K562 (cell line): ENCODE measurements around the gene KCNK10. TPM values are rescaled to one million over a fixed set of nuclear protein-coding genes. Genes with fewer than 3 reads are reported as not detected.

Source experiments
- ATAC-seq: fragments of 200-7000 bp; cut with Tn5 transposase; 3 replicates; pipeline ENCODE4 v1.9.1; 2020; ENCODE audit warnings: moderate library complexity
- BruUV-seq: library from RNA; stranded (reverse); fragments of 400-500 nt; replicated peaks from 2 replicates; lab custom pipeline; 2021; lab: Mats Ljungman, UMichigan
- CTCF ChIA-PET: fragments of 300-600 bp; formaldehyde crosslinking; extraction: SDS; loops from one replicate; lab custom pipeline; 2021; ENCODE audit warnings: low intra/inter-chr PET ratio; lab: Yijun Ruan, JAX
- POLR2A ChIA-PET: fragments of 300-600, 350-650 bp; sonication (Branson Sonifier 250); formaldehyde crosslinking; extraction: SDS; loops from one replicate; lab custom pipeline; 2021; ENCODE audit warnings: antibody characterized with exemption, inconsistent platforms; lab: Yijun Ruan, JAX
- DNase-seq, 4 experiments: peaks; one replicate each; pipeline versions ENCODE4 v3.0.0 to v3.0.0-alpha.2; 2011 to 2018; ENCODE audit warnings: low spot score in 3 of 4, mixed read lengths in 3 of 4; ENCODE audit errors: extremely low read depth in 1 of 4
- FAIRE-seq: peaks from 2 replicates; lab custom pipeline; 2011; peaks lifted over from hg19 to GRCh38; lab: Jason Lieb, UNC
- H2AFZ ChIP-seq: 2 replicates; pipeline ENCODE4 v1.6.0; 2011; ENCODE audit warnings: low read depth, low read length, control low read depth, inconsistent platforms
- H3K27ac ChIP-seq: fragments of 200-600 bp; 3 replicates; pipeline ENCODE4 v1.8.0; 2011; ENCODE audit warnings: low read depth, mild to moderate bottlenecking, control low read depth, inconsistent platforms, low read length, moderate library complexity, mixed read lengths; ENCODE audit errors: extremely low read depth
- H3K27me3 ChIP-seq, 2 experiments: fragments of 300-600 bp in 1 of 2; 2 replicates in 1 of 2; 3 replicates in 1 of 2; pipeline versions ENCODE4 v1.6.0 to v1.8.0; 2011; ENCODE audit warnings: inconsistent platforms in 2 of 2, low read length in 2 of 2, mild to moderate bottlenecking in 1 of 2, mixed read lengths in 1 of 2, moderate library complexity in 1 of 2; ENCODE audit not compliant: control insufficient read depth in 2 of 2, insufficient read depth in 2 of 2
- H3K36me3 ChIP-seq: fragments of 300-600 bp; 3 replicates; pipeline ENCODE4 v1.8.0; 2011; ENCODE audit warnings: mild to moderate bottlenecking, low read length, inconsistent platforms; ENCODE audit not compliant: control insufficient read depth, insufficient read depth
- H3K4me1 ChIP-seq, 2 experiments: fragments of 200-600 bp in 1 of 2; replicated peaks in 1 of 2; 2 replicates in 1 of 2; 3 replicates in 1 of 2; pipeline versions ENCODE4 v1.5.1 to v1.8.0; 2011; ENCODE audit warnings: inconsistent platforms in 2 of 2, low read length in 2 of 2, mild to moderate bottlenecking in 1 of 2, mixed read lengths in 1 of 2, moderate library complexity in 1 of 2; ENCODE audit not compliant: control insufficient read depth in 2 of 2, insufficient read depth in 2 of 2
- H3K4me2 ChIP-seq: 2 replicates; pipeline ENCODE4 v1.6.1; 2011; ENCODE audit warnings: low read length, control low read depth, inconsistent platforms, mixed read lengths; ENCODE audit not compliant: insufficient read depth
- H3K4me3 ChIP-seq: fragments of 200-600 bp; sonication (generic), shearing (Covaris generic); 2 replicates; pipeline ENCODE4 v1.5.1; 2016; ENCODE audit warnings: control low read depth, inconsistent platforms
- H3K79me2 ChIP-seq: fragments of 200-600 bp; 3 replicates; pipeline ENCODE4 v1.8.0; 2011; ENCODE audit warnings: low read length, inconsistent platforms; ENCODE audit not compliant: control insufficient read depth, insufficient read depth
- H3K9ac ChIP-seq, 2 experiments: 2 replicates each; pipeline versions ENCODE4 v1.6.0 to v1.6.1; 2011; ENCODE audit warnings: low read depth in 2 of 2, low read length in 2 of 2, control low read depth in 1 of 2, inconsistent platforms in 1 of 2, mild to moderate bottlenecking in 1 of 2, mixed read lengths in 1 of 2; ENCODE audit not compliant: insufficient read depth in 1 of 2
- H3K9me1 ChIP-seq: one replicate; pipeline ENCODE4 v1.6.0; 2011; ENCODE audit warnings: inconsistent platforms, mild to moderate bottlenecking, low read length, moderate library complexity; ENCODE audit not compliant: control insufficient read depth, insufficient read depth
- H3K9me3 ChIP-seq: replicated peaks from 2 replicates; pipeline ENCODE4 v1.5.1; 2011; ENCODE audit warnings: low read depth, low read length, inconsistent platforms; ENCODE audit not compliant: control insufficient read depth, insufficient read depth
- H4K20me1 ChIP-seq: replicated peaks from 2 replicates; pipeline ENCODE4 v1.6.1; 2011; ENCODE audit warnings: low read length, inconsistent platforms, mixed read lengths; ENCODE audit not compliant: control insufficient read depth, insufficient read depth
- CEBPG ChIP-seq, 3 experiments: fragments of 200-800 bp in 1 of 3; sonication (Bioruptor generic) in 1 of 3; sonication (generic) in 1 of 3; formaldehyde crosslinking in 1 of 3; IDR thresholded peaks in 2 of 3; conservative IDR thresholded peaks in 1 of 3; 2 replicates each; pipeline versions ENCODE4 v1.6.1 to v1.8.0; 2016 to 2022; ENCODE audit warnings: missing compliant biosample characterization in 2 of 3, missing genetic modification characterization in 2 of 3, mild to moderate bottlenecking in 1 of 3, missing genetic modification reagents in 1 of 3
- GATA2 ChIP-seq: sonication (generic); formaldehyde crosslinking; IDR thresholded peaks from 2 replicates; pipeline ENCODE4 v1.4.0; 2020; ENCODE audit warnings: mild to moderate bottlenecking, missing genetic modification reagents
- KLF1 ChIP-seq: fragments of 450-650 bp; IDR thresholded peaks from 2 replicates; pipeline ENCODE4 v1.6.1; 2016; ENCODE audit warnings: missing genetic modification characterization, missing compliant biosample characterization
- MXD1 ChIP-seq: fragments of 250-450 bp; sonication (Bioruptor Pico); IDR thresholded peaks from 2 replicates; pipeline ENCODE4 v1.8.0; 2021; ENCODE audit warnings: borderline replicate concordance, mild to moderate bottlenecking, moderate library complexity; ENCODE audit not compliant: poor library complexity, severe bottlenecking
- OTX1 ChIP-seq: fragments of 450-650 bp; formaldehyde crosslinking; IDR thresholded peaks from 2 replicates; pipeline ENCODE4 v1.4.0; 2022; ENCODE audit warnings: mild to moderate bottlenecking
- YBX1 ChIP-seq: fragments of 450-650 bp; IDR thresholded peaks from 2 replicates; pipeline ENCODE4 v1.7.1; 2016; ENCODE audit warnings: mild to moderate bottlenecking
- ZBTB7A ChIP-seq: IDR thresholded peaks from 2 replicates; pipeline ENCODE4 v1.6.1; 2011; ENCODE audit warnings: low read depth, mild to moderate bottlenecking, low read length, moderate library complexity, borderline replicate concordance; ENCODE audit not compliant: control insufficient read depth
- ZNF655 ChIP-seq: fragments of 250-450 bp; sonication (Bioruptor Pico); IDR thresholded peaks from 2 replicates; pipeline ENCODE4 v1.5.0; 2021
- WGBS: fragments of 100-300 bp; shearing (Covaris generic); methylation state at CpG from one replicate; pipeline ENCODE4 v1.1.6; 2016; ENCODE audit warnings: low coverage, mixed read lengths; ENCODE audit not compliant: insufficient coverage; ENCODE audit errors: missing lambda C conversion rate; 5-methylcytosine and 5-hydroxymethylcytosine counted together
- in situ Hi-C: fragments of 300-500 bp; cut with MboI; formaldehyde crosslinking; loops from 4 replicates; pipeline ENCODE4 v1.15.0; 2018; ENCODE audit warnings: inconsistent platforms, mixed read lengths
- intact Hi-C: fragments of 100-400 bp; cut with micrococcal nuclease; formaldehyde crosslinking; loops from 2 replicates; pipeline ENCODE4 v1.14.2; 2022
- polyA plus RNA-seq, 8 experiments: library from polyadenylated mRNA; depleted of rRNA in 4 of 8; stranded (reverse) in 5 of 8; unstranded in 3 of 8; fragments of >200 nt; fragmentation: Nextera tagmentation in 2 of 8; fragmentation: Illumina TruSeq in 1 of 8; extraction: Ambion mirVana in 2 of 8; extraction: Trizol in 1 of 8; gene quantifications; 2 replicates each; pipeline versions ENCODE4 v1.2.1 to v1.2.3, GENCODE V29; 2011 to 2014; ENCODE audit warnings: inconsistent platforms in 1 of 8, missing spikeins in 1 of 8
- total RNA-seq, 7 experiments: library from RNA; depleted of rRNA in 6 of 7; stranded (reverse); fragments of >200 nt in 6 of 7; fragmentation: Illumina TruSeq in 2 of 7; extraction: Trizol in 2 of 7; gene quantifications; 2 replicates each; pipeline versions ENCODE4 v1.2.1 to v1.2.3, GENCODE V29; 2011 to 2021; ENCODE audit warnings: low replicate concordance in 1 of 7
- TF ChIP-seq, protein P1 (sequence below): fragments of 250-450 bp; sonication (Bioruptor Pico); IDR thresholded peaks from 2 replicates; pipeline ENCODE4 v1.8.0; 2022; ENCODE audit warnings: inconsistent platforms, mild to moderate bottlenecking, moderate library complexity, borderline replicate concordance
- TF ChIP-seq, protein P2 (sequence below), 2 experiments: fragments of 450-650 bp; IDR thresholded peaks; 2 replicates each; pipeline ENCODE4 v1.6.1; 2016; ENCODE audit warnings: mild to moderate bottlenecking in 2 of 2, borderline replicate concordance in 1 of 2, low read depth in 1 of 2, moderate library complexity in 1 of 2

KCNK10 gene
- total and polyA plus RNA-seq, 9 of the 15 experiments (the other 6 are each of a cell fraction or from before 2014, with no cell fraction given), result not detected

GRCh38 chr14:88369496-88369895 is 46.4 kb upstream of the KCNK10 start:
- FAIRE-seq (no peak), ATAC-seq (no peak), DNase-seq (no peak)
- Histone ChIP-seq H3K79me2 (no peaks in the 10 kb centered on the region), H3K4me1 (no peaks in the 10 kb centered on the region), H3K27me3 (no peaks in the 10 kb centered on the region), H3K9me3 (no peaks in the 10 kb centered on the region), H3K4me2 (no peak overlapping the region), H3K9me1 (no peaks in the 10 kb centered on the region), H2AFZ (no peak overlapping the region), H4K20me1 (no peaks in the 10 kb centered on the region), H3K4me3 (no peak overlapping the region), H3K9ac (no peak overlapping the region), H3K36me3 (no peaks in the 10 kb centered on the region), H3K27ac (no peak overlapping the region)
- in situ Hi-C loops (no loop called here), intact Hi-C loops (no loop called here)
- 0% methylated on average over 1 of the region's 1 CpG for WGBS
- CTCF ChIA-PET, result no interaction called here
- no TSS peak for BruUV-seq
- POLR2A ChIA-PET, result no interaction called here
- TF ChIP-seq YBX1, result no peak
- TF ChIP-seq, protein P1, sequence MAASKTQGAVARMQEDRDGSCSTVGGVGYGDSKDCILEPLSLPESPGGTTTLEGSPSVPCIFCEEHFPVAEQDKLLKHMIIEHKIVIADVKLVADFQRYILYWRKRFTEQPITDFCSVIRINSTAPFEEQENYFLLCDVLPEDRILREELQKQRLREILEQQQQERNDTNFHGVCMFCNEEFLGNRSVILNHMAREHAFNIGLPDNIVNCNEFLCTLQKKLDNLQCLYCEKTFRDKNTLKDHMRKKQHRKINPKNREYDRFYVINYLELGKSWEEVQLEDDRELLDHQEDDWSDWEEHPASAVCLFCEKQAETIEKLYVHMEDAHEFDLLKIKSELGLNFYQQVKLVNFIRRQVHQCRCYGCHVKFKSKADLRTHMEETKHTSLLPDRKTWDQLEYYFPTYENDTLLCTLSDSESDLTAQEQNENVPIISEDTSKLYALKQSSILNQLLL (CRISPR knock-in tag), result no peak
- TF ChIP-seq ZBTB7A, result no peak
- no peak for TF ChIP-seq ZNF655
- no peak for TF ChIP-seq GATA2 (CRISPR knock-in tag)
- TF ChIP-seq, protein P2, sequence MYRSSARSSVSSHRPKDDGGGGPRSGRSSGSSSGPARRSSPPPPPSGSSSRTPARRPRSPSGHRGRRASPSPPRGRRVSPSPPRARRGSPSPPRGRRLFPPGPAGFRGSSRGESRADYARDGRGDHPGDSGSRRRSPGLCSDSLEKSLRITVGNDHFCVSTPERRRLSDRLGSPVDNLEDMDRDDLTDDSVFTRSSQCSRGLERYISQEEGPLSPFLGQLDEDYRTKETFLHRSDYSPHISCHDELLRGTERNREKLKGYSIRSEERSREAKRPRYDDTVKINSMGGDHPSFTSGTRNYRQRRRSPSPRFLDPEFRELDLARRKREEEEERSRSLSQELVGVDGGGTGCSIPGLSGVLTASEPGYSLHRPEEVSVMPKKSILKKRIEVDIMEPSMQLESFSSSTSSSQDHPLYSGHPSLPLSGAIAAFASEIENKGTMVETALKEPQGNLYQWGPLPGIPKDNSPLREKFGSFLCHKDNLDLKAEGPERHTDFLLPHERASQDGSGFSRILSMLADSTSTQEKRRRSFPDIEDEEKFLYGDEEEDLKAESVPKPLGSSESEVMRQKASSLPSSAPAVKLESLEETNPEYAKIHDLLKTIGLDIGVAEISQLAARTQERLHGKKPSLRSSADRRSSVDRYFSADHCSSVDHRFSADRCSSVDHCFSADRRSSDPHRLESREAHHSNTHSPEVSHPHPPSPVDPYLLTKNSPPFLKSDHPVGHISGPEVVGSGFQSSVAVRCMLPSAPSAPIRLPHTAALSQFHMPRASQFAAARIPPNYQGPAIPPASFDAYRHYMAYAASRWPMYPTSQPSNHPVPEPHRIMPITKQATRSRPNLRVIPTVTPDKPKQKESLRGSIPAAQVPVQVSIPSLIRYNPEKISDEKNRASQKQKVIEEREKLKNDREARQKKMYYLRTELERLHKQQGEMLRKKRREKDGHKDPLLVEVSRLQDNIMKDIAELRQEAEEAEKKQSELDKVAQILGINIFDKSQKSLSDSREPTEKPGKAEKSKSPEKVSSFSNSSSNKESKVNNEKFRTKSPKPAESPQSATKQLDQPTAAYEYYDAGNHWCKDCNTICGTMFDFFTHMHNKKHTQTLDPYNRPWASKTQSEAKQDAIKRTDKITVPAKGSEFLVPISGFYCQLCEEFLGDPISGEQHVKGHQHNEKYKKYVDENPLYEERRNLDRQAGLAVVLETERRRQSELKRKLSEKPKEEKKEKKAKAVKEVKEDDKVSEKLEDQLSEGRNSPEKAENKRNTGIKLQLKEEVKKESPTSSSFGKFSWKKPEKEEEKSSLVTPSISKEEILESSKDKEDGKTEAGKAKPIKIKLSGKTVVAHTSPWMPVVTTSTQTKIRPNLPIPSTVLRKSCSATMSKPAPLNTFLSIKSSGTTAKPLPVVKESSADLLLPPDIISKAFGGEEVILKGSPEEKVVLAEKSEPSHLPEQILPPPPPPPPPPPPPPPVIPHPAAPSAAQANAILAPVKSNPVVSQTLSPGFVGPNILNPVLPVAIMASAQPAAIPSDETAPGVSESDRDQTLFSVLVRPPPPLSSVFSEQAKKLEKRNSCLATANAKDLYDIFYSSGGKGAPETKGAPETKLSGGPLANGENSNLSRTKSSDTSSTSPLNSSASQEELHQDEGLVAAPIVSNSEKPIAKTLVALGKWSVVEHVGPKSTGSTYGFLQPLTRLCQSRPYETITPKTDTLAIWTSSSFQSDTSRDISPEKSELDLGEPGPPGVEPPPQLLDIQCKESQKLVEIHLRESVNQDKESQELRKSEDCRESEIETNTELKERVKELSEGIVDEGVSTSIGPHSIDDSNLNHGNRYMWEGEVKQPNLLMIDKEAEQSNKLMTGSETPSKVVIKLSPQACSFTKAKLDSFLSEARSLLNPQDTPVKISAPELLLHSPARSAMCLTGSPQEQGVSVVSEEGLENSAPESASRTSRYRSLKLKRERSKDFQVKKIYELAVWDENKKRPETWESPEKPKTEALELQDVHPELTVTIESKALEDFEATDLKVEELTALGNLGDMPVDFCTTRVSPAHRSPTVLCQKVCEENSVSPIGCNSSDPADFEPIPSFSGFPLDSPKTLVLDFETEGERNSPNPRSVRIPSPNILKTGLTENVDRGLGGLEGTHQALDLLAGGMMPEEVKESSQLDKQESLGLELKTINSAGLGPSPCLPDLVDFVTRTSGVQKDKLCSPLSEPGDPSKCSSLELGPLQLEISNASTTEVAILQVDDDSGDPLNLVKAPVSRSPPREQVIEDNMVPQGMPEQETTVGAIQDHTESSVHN (IDR thresholded peaks at IDR 0.05; ENCODE audit: borderline replicate concordance in 1 of 2, low read depth in 1 of 2), result no peak
- TF ChIP-seq MXD1 (CRISPR knock-in tag), result no peak
- TF ChIP-seq OTX1 (CRISPR knock-in tag), result no peak
- no peak for TF ChIP-seq KLF1
- TF ChIP-seq CEBPG (CRISPR knock-in tag; IDR thresholded peaks at IDR 0.05), result no peak
- TF ChIP-seq CEBPG (tag; conservative IDR thresholded peaks at IDR 0.05 in 1 of 2, IDR thresholded peaks at IDR 0.05 in 1 of 2), result no peak
